DOHH2 (cell line): ENCODE data around the gene ABLIM1.

Experiments used
- CTCF ChIP-seq: fragments of 200-600 bp; sonication (generic); IDR thresholded peaks from one replicate; pipeline ENCODE4 v1.5.1; 2014; ENCODE audit warnings: antibody characterized with exemption, mild to moderate bottlenecking, low read depth, low read length; ENCODE audit not compliant: poor library complexity, severe bottlenecking
- EZH2phosphoT487 ChIP-seq: fragments of 200-600 bp; sonication (generic); IDR thresholded peaks from 2 replicates; pipeline ENCODE4 v1.6.1; 2017; ENCODE audit warnings: borderline replicate concordance, mild to moderate bottlenecking, antibody characterized with exemption, low read length, moderate library complexity, mixed read lengths

- TF ChIP-seq EZH2phosphoT487 (no peak), CTCF (no peak)
Observed at GRCh38 chr10:114545071-114545470, 113.0 kb downstream of the ABLIM1 start.
